Activated CD4-positive, CD25-positive, alpha-beta regulatory T cell (primary cell): ENCODE results near the gene C19orf33.
"Not testable (repeated sequence)": the region's sequence is repeated elsewhere in the genome, so short reads cannot be mapped to it uniquely, and the experiment has no call there.

ENCODE experiments used
- DNase-seq, 4 experiments: peaks; one replicate each; lab custom pipeline; 2025; lab: John Stamatoyannopoulos, UW

The C19orf33 gene

DNA sequence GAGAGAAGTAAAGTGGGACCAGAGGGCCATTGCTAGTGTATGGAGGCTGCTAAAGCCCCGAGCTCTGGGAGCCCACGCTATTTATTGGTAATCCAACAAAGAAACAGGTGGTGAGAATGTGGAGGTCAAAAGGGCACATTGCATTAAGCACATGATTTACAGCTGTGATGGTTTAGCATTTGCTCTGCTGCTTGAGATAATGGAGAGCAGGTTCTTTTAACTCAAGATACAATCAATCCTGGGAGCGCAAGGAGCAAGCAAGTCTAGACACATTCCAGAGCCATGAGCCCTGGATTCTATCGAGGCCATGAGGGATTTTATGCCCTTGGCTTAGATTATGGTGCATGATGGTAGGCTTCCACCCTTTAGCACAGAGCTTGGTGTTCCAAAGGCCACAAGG lies 35.0 kb downstream of the C19orf33 start:
- not testable (repeated sequence) for DNase-seq

DNA sequence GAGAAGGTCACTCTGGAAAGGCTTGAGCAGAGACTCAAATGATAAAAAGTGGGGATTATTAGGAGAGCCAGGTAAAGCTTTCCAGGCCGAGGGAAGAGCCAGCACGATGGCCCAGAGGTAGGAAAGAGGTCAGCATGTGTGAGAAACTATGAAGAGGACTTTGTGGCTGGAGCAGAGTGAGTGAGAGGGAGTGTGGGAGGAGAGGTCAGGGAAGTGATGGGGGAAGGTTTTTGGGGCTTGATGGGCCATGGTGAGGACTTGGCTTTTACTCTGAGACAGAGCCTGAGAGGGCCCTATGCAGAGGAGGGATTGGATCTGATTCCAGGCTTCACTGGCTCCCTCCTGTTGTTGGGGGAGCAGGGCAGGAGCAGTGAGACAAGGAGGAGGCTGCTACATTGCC lies 36.9 kb downstream of the C19orf33 start:
- DNase-seq, result no peak

- DNase-seq, result no peak
These were observed 42.8 kb downstream of the C19orf33 start for GRCh38 chr19:38346837-38347236.

DNA sequence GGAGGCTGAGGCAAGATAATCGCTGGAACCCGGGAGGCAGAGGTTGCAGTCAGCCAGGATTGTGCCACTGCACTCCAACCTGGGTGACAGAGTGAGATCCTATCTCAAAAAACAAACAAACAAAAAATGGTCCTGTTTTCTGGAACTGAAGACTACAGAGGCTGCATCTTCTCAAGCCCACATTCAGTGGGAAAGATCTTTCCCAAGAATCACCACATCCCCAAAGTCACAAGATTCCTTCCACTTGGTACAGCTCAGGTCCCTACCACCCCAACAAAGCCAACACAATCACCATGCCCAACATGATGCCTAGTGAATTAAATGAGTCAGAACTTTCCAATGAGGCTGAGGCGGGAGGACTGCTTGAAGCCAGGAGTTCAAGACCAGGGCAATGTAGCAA lies 46.8 kb downstream of the C19orf33 start:
- DNase-seq, result no peak

GRCh38 chr19:38351865-38352395 lies 47.9 kb downstream of the C19orf33 start:
- DNase-seq, result no peak

GRCh38 chr19:38352611-38353010 lies 48.6 kb downstream of the C19orf33 start:
- no peak for DNase-seq
